ENCODE results near the gene ISYNA1.

Gene ISYNA1

DNA sequence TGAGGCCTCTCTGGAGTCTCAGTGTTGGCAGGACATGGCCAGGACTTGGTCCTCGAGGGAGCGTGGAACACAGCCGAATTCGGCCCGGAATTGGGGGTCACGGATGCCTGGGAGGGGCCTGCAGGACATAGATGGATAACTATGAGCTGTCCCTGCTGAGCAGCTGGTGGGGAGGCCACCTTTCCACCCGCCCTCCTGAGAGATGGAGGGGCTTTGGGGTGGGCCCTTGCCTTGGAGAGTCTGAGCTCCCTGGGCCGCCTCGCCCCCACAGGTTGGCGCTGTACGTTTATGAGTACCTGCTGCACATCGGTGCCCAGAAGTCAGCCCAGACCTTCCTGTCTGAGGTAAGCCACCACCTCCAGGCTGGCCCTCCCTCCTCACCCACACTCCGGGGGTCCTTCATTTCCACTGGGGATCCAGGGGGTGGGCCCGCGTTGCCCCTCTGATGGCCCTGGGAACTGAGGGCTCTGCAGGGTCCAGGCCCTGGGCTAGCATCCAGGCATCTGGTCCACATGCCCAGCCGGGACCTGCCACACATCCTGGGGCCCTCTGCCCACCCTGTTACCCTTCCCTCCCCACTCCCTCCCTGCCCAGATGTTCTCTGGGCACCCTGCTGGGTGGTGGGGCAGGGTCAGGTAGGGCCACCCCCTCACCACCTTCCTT, 10.7 kb downstream of the ISYNA1 start:
- Histone ChIP-seq H3K27ac (ENCODE audit: low read length) (no peak overlapping the region), H3K9me3 (ENCODE audit: insufficient read depth, low read depth, low read length) (no peaks in the 10 kb centered on the region), H3K27me3 (ENCODE audit: insufficient read depth, low read length) (no peaks in the 10 kb centered on the region; the same call in 1 of the 2 replicates), H3K36me3 (ENCODE audit: insufficient read depth, low read depth, low read length) (no peaks in the 10 kb centered on the region), H3K9ac (ENCODE audit: low read depth, low read length) (no peak overlapping the region), H3K4me1 (ENCODE audit: insufficient read depth, low read length) (peaks cover 7% of the 10 kb centered on the region; the same call in 1 of the 2 replicates), H3K4me3 (ENCODE audit: low read length) (no peak overlapping the region)

DNA sequence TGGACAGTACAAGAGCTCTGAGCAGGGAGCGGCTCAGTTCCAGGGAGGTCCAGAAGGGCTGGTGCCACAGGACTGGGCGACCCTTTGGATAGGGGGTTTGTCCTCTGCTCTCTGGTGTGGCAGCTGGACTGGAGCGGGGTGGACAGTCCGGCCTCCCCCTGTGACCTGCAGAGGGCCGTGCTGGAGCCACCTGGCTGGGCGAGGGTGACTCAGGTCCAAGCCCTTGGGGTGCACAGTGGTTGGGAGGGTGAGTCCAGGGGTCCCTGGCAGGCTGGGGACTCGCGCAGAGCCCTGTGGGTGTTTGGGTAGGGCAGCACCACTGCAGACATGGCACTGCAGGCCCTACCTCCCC, 11.5 kb downstream of the ISYNA1 start:
- no peak overlapping the region for H3K27ac ChIP-seq (ENCODE audit: low read length)
- no peaks in the 10 kb centered on the region for H3K9me3 ChIP-seq (ENCODE audit: insufficient read depth, low read depth, low read length)
- H3K36me3 ChIP-seq (ENCODE audit: insufficient read depth, low read depth, low read length): no peaks in the 10 kb centered on the region
- no peak overlapping the region for H3K4me3 ChIP-seq (ENCODE audit: low read length)
- no peak overlapping the region for H3K9ac ChIP-seq (ENCODE audit: low read depth, low read length)
- H3K4me1 ChIP-seq (ENCODE audit: insufficient read depth, low read length): peaks cover 7% of the 10 kb centered on the region; the same call in 1 of the 2 replicates
- H3K27me3 ChIP-seq (ENCODE audit: insufficient read depth, low read length): peaks cover 2% of the 10 kb centered on the region; the same call in 1 of the 2 replicates

DNA sequence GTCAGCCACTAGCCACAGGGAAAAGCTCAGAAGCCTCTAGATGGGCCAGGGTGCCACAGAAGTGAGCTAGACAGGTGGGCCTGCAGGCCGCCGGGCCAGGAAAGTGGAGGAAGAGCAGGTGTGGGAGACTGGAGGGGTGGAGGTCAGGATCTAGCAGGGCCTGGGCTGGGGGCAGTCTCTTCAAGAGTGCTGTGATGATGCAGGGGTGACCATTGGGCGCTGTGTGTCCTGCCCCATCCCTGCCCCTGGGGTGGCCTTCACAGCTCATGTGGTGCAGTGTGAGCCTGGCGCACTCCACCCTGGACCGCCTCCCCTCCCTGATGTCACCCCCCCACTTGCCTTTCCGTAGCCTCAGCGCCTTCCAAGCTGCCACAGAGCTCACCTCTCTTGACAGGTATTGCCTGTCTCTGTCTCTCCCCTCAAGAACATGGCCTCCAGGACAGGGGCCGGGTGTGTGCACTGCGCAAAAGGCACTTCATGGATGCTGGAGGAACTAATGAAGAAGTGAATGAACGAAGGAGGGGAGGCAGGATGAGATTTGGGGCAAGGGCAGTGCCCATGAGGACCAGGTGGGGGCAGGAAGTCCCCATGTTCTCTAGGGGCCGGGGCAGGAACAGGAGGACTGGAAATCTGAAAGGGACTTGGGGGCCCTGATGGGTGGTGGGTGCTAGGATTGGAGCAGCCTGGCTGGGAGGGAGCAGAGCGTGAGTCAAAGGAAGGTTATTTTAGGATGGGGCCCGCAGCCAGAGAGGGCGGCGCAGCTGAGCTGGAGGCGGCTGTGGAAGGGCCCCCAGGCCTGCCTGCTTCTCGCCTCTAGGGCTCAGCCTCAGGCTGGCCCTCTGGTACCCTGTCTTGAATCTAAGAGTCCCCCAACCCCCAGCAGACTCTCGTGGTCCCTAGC, 12.2 kb downstream of the ISYNA1 start:
- Histone ChIP-seq H3K27me3 (ENCODE audit: insufficient read depth, low read length) (peaks cover 9% of the 10 kb centered on the region), H3K4me1 (ENCODE audit: insufficient read depth, low read length) (peaks cover 7% of the 10 kb centered on the region; the same call in 1 of the 2 replicates), H3K9me3 (ENCODE audit: insufficient read depth, low read depth, low read length) (no peaks in the 10 kb centered on the region), H3K4me3 (ENCODE audit: low read length) (no peak overlapping the region), H3K9ac (ENCODE audit: low read depth, low read length) (no peak overlapping the region), H3K27ac (ENCODE audit: low read length) (no peak overlapping the region), H3K36me3 (ENCODE audit: insufficient read depth, low read depth, low read length) (no peaks in the 10 kb centered on the region)

DNA sequence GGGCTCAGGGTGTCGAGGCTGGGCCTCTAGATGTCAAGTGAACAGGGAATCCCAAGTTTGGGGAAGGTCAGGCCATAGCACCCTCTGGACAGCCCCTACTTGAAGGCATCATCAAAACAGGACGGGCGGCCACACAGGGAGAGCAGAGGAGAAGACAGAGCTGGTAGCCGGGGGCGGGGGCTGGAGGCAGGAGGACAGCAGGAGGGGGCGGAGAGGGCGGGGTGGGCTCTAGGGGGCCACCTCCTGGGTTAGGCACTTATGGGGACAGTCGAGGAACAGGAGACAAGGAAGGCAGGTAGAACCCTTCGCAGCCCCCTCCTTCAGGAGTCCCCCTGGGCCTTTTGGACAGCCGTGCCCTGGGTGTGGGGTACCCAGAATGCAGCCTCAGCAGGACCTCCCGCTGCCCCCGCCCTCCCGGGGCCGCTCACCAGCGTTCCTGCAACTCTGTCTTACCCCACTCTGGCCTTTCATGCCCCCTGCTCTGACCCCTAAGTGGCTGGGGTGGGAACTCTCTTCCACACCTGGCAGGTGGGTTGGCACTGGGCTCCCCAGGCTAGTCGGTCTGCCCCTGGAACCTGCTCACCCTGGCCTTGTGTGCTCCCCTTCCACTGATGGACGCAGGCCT, 12.9 kb downstream of the ISYNA1 start:
- H3K9me3 ChIP-seq (ENCODE audit: insufficient read depth, low read depth, low read length): no peaks in the 10 kb centered on the region
- no peaks in the 10 kb centered on the region for H3K36me3 ChIP-seq (ENCODE audit: insufficient read depth, low read depth, low read length)
- no peak overlapping the region for H3K4me3 ChIP-seq (ENCODE audit: low read length)
- peaks cover 16% of the 10 kb centered on the region for H3K27me3 ChIP-seq (ENCODE audit: insufficient read depth, low read length)
- no peak overlapping the region for H3K9ac ChIP-seq (ENCODE audit: low read depth, low read length)
- no peak overlapping the region for H3K27ac ChIP-seq (ENCODE audit: low read length)
- H3K4me1 ChIP-seq (ENCODE audit: insufficient read depth, low read length): peaks cover 7% of the 10 kb centered on the region; the same call in 1 of the 2 replicates

DNA sequence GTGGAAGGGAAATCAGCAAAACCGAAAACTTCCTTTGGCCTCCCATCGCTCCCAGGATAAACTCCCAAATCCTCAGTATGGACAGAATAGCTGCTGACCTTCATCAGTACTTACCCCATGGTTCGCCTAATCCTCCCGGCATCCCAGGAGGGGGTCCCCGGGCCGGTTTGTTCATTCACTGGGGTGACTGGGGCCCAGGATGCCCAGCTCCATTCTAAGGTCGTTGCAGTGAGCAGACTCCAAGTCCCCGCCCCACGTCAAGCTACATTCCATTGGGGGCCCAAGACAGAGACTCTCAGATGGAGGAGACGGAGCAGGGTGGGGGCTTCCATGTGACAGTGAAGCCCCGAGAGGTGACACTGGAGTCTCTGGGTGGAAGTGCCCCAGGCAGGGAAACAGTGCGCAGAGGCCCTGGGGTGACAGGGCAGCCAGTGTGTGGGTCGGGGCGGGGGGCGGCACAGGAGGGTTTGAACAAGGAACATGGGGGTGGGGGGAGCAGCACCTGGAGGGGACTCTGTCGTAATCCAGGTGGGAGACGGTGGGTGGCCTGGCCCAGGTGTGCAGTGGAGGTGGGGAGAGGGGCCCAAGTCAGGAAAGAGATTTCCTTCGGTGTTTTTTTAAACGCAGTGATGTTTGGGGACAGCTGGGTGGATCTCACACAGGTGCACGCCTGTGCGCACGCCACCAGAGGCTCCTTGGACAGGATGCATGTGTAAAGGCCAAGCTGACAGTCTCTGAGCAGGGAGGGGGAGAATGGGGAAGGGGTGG, 13.6 kb downstream of the ISYNA1 start:
- Histone ChIP-seq H3K36me3 (ENCODE audit: insufficient read depth, low read depth, low read length) (no peaks in the 10 kb centered on the region), H3K27me3 (ENCODE audit: insufficient read depth, low read length) (peaks cover 19% of the 10 kb centered on the region), H3K9ac (ENCODE audit: low read depth, low read length) (no peak overlapping the region), H3K9me3 (ENCODE audit: insufficient read depth, low read depth, low read length) (no peaks in the 10 kb centered on the region), H3K4me1 (ENCODE audit: insufficient read depth, low read length) (peaks cover 7% of the 10 kb centered on the region; the same call in 1 of the 2 replicates), H3K27ac (ENCODE audit: low read length) (no peak overlapping the region), H3K4me3 (ENCODE audit: low read length) (no peak overlapping the region)

DNA sequence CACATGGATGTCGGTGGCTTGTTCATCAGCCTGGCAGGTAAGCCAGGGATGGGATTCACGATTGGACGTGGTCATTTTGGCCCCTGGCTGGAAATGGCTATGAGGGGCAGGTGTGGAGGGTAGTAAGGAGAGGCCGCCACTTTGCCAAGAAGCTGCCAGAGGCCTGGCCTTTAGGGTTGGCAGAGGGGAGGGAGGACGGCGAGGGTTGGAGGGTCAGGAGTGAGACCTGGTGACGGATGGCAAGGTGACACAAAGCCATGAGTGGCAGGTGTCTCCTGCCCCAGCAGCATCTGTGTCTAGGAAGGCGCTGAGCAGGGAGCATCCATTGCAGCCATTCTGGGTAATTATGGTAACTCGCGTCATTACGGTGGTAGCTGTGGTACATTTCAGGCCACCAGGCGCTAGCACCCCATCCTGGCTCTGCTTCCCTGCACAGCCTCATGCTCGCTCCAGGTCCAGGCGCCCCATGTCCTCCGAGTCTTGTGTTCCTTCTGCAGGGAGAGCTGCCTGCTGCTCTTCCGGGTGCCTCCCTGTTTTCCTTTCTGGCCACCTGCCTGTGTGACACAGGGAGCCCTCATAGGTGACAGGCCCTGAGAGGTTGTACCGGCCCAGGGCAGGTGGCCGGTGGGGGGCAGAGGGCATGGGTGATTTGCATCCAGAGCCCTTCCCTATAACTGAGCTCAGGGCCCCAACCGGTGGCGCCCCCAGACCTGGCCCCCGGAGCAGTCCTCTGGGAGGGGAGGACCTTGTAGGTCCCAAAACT, 14.5 kb downstream of the ISYNA1 start:
- H3K27ac ChIP-seq (ENCODE audit: low read length): no peak overlapping the region
- no peak overlapping the region for H3K4me3 ChIP-seq (ENCODE audit: low read length)
- no peaks in the 10 kb centered on the region for H3K36me3 ChIP-seq (ENCODE audit: insufficient read depth, low read depth, low read length)
- no peaks in the 10 kb centered on the region for H3K9me3 ChIP-seq (ENCODE audit: insufficient read depth, low read depth, low read length)
- peaks cover 26% of the 10 kb centered on the region for H3K27me3 ChIP-seq (ENCODE audit: insufficient read depth, low read length)
- peaks cover 12% of the 10 kb centered on the region; the same call in 1 of the 2 replicates for H3K4me1 ChIP-seq (ENCODE audit: insufficient read depth, low read length)
- no peak overlapping the region for H3K9ac ChIP-seq (ENCODE audit: low read depth, low read length)

DNA sequence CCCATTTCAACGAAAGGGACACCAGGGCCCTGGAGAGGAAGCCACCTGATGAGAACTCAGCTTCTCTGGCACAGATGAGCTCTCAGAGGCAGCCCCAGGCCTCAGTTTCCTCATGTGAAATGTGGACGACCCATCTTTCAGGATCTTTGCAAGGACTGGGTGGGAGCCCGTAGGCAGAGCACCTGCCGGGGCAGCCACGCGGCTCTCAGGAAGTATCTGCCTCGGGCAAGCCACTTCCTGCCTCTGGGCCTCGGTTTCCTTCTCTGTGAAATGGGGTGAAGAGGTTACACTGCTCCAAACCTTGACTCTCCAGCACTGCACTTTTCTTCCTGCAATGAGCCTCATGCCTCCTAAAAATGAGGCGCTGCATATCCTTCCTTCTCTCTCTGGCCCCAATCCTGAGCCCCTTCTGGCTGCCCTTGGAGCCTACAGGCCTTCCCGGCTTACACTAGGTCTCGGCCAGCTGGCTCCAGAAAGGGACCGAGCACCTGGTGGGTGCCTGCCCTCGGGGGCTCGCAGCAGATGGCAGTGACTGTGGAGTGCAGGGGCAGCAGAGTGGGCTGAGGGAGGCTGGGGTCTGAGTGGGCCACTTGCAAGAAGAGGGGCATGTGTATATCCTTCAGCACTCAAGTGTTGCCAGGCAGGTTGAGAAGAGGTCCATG, 15.3 kb downstream of the ISYNA1 start:
- Histone ChIP-seq H3K4me1 (ENCODE audit: insufficient read depth, low read length) (peaks cover 16% of the 10 kb centered on the region), H3K27me3 (ENCODE audit: insufficient read depth, low read length) (peaks cover 34% of the 10 kb centered on the region), H3K9ac (ENCODE audit: low read depth, low read length) (no peak overlapping the region), H3K27ac (ENCODE audit: low read length) (no peak overlapping the region), H3K36me3 (ENCODE audit: insufficient read depth, low read depth, low read length) (no peaks in the 10 kb centered on the region), H3K4me3 (ENCODE audit: low read length) (no peak overlapping the region), H3K9me3 (ENCODE audit: insufficient read depth, low read depth, low read length) (no peaks in the 10 kb centered on the region)

DNA sequence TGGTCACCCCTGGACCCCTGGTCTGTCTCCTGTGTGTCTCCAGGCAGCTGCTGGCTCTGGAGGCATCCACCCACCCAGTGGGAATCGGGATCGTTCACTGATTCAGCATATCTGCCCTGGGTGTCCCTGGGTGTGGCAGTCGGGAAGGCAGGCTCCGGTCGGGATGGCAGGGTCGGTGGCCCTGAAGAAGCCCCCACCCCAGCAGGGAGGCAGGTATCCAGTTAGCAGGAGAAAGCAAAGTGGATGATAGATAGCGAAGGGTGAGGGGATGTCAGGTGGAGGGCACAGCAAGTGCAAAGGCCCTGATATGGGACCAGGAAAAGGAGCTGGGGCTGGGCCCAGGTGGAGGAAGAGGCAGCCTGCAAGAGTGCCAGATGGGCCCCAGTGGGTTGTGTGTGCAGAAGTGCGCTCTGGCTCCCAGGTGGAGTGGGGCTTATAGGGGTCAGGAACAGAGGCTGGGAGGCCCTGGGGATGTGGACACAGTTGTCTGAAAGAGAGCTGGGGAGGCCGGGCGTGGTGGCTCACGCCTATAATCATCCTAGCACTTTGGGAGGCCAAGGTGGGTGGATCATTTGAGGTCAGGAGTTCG, 16.5 kb downstream of the ISYNA1 start:
- peaks cover 43% of the 10 kb centered on the region for H3K27me3 ChIP-seq (ENCODE audit: insufficient read depth, low read length)
- peaks cover 16% of the 10 kb centered on the region for H3K4me1 ChIP-seq (ENCODE audit: insufficient read depth, low read length)
- H3K9me3 ChIP-seq (ENCODE audit: insufficient read depth, low read depth, low read length): no peaks in the 10 kb centered on the region
- no peak overlapping the region for H3K4me3 ChIP-seq (ENCODE audit: low read length)
- no peaks in the 10 kb centered on the region for H3K36me3 ChIP-seq (ENCODE audit: insufficient read depth, low read depth, low read length)
- H3K27ac ChIP-seq (ENCODE audit: low read length): no peak overlapping the region
- no peak overlapping the region for H3K9ac ChIP-seq (ENCODE audit: low read depth, low read length)

DNA sequence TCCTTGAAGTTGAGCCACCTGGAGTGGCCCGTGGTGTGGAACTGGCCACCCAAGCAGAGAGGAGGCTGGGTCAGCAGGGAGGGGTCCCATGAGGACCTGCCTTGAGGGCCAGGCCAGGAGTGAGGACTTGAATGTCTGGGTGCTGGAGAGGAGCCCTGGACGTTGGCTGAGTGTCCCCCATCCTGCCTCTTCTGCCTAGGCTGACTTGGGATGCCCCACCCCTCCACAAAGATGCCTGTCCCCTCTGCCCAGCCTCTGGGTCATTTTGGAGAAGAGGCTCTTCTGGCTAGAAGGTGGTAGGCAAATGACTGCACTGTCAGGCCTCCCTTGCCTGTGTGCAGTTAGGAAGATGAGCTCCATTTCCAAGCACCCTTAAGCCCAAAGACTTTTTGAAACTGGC, 17.0 kb downstream of the ISYNA1 start:
- peaks cover 16% of the 10 kb centered on the region for H3K4me1 ChIP-seq (ENCODE audit: insufficient read depth, low read length)
- no peak overlapping the region for H3K27ac ChIP-seq (ENCODE audit: low read length)
- H3K9ac ChIP-seq (ENCODE audit: low read depth, low read length): no peak overlapping the region
- H3K27me3 ChIP-seq (ENCODE audit: insufficient read depth, low read length): peaks cover 49% of the 10 kb centered on the region
- no peaks in the 10 kb centered on the region for H3K36me3 ChIP-seq (ENCODE audit: insufficient read depth, low read depth, low read length)
- H3K9me3 ChIP-seq (ENCODE audit: insufficient read depth, low read depth, low read length): no peaks in the 10 kb centered on the region
- no peak overlapping the region for H3K4me3 ChIP-seq (ENCODE audit: low read length)

DNA sequence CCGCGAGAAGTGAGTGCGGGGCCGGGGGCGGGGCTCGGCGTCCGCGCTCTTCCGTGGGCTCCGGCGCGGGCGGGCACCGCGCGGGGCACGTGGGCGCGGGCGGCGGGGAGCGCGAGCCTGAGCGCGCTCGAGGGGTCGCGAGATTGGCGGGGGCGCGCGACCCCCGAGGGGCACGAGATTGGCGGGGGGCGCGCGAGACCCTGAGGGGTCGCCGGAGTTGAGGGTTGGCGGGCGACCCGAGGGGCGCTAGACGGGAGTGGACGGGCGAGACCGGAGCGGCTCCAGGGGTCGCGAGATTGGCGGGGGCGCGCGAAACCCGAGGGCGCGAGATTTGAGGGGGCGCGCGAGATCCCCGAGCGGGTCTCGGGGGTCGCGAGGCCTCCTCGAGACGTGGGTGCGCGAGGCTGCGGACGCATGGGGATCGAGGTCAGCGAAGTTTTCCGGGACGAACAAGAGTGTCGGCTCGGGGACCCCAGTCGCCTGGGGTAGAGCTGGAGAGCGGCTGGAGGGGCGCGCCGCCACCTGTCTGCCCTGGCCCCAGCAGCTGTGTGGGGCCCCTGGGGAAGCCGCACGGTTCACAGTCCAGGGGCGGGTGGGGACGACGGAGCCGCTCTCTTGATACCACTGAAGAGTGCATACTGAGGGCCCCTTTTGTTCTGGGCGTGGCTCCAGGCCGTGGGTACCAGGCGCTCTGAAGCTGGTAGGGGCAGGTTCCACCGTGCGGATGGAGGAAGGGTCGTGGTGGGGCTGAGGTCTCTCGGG, 18.1 kb downstream of the ISYNA1 start:
- Histone ChIP-seq H3K4me3 (ENCODE audit: low read length) (peak overlapping the region; percentile 49; the same call in 1 of the 2 replicates), H3K9me3 (ENCODE audit: insufficient read depth, low read depth, low read length) (no peaks in the 10 kb centered on the region), H3K9ac (ENCODE audit: low read depth, low read length) (no peak overlapping the region), H3K27me3 (ENCODE audit: insufficient read depth, low read length) (peaks cover 50% of the 10 kb centered on the region), H3K27ac (ENCODE audit: low read length) (no peak overlapping the region), H3K36me3 (ENCODE audit: insufficient read depth, low read depth, low read length) (no peaks in the 10 kb centered on the region), H3K4me1 (ENCODE audit: insufficient read depth, low read length) (peaks cover 17% of the 10 kb centered on the region)
